ENCODE results near the gene VAT1.

The VAT1 gene

DNA sequence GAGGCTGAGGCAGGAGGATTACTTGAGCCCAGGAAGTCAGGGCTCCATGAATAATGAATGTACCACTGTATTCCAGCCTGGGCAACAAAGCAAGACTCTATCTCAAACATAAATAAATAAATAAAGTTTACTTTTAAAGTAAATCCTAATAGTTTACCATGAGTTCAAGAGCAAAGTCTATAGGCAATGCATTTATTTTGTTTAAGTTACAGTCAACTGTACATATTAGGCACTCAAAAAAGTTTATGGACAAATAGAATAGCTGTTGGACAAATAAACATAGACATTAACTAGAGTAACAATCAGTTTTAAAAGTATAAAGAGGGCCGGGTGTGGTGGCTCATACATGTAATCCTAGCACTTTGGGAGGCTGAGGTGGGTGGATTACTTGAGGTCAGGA, 54.3 kb downstream of the VAT1 start:
- no peak for DNase-seq
